ENCODE measurements around the gene CWF19L2. TPM values are rescaled to one million over a fixed set of nuclear protein-coding genes. Genes with fewer than 3 reads are reported as not detected.

CWF19L2 gene
- total RNA-seq, 1 experiment from 2014 or later = 18.4 TPM

- Histone ChIP-seq H2BK20ac (ENCODE audit: low read depth, low read length, poor library complexity, severe bottlenecking) (no peak overlapping the region), H4K91ac (ENCODE audit: insufficient read length, low read depth, low read length) (no peak overlapping the region), H4K20me1 (ENCODE audit: control insufficient read depth, insufficient read depth, insufficient read length) (no peaks in the 10 kb centered on the region), H3K56ac (ENCODE audit: insufficient read length, low read depth, low read length) (no peak overlapping the region), H3K14ac (ENCODE audit: insufficient read depth, low read length) (no peak overlapping the region), H3K79me1 (ENCODE audit: insufficient read depth, low read depth, low read length, poor library complexity, severe bottlenecking) (no peaks in the 10 kb centered on the region), H2AFZ (ENCODE audit: low read length) (no peak overlapping the region), H2BK15ac (ENCODE audit: low read depth, low read length) (no peak overlapping the region), H4K8ac (replicated peaks; ENCODE audit: insufficient read length, low read depth, low read length) (no peak overlapping the region), H3K9ac (ENCODE audit: extremely low read depth, insufficient read length, low read length) (no peak overlapping the region), H3K27ac (ENCODE audit: insufficient read length, low read depth, low read length) (no peak overlapping the region), H3K23me2 (ENCODE audit: insufficient read length, low read depth, low read length, poor library complexity, severe bottlenecking) (no peaks in the 10 kb centered on the region), H3K4me2 (ENCODE audit: insufficient read depth, insufficient read length, low read length) (no peak overlapping the region), H3K9me3 (ENCODE audit: control insufficient read depth, low read depth, low read length) (no peaks in the 10 kb centered on the region), H3K4me1 (ENCODE audit: insufficient read depth, low read length) (no peaks in the 10 kb centered on the region), H4K5ac (ENCODE audit: insufficient read length, low read depth, low read length) (no peak overlapping the region), H3K27me3 (ENCODE audit: insufficient read depth, low read length) (no peaks in the 10 kb centered on the region), H2AK5ac (ENCODE audit: insufficient read length, low read length) (no peak overlapping the region), H3K79me2 (ENCODE audit: insufficient read depth, low read length) (no peaks in the 10 kb centered on the region), H3K4ac (ENCODE audit: low read depth, low read length) (no peak overlapping the region), H3K23ac (ENCODE audit: insufficient read length, low read depth, low read length) (no peak overlapping the region), H2BK5ac (ENCODE audit: insufficient read length, low read length) (no peak overlapping the region), H3K18ac (ENCODE audit: insufficient read length, low read depth, low read length) (no peak overlapping the region), H3T11ph (ENCODE audit: low read length) (no peak overlapping the region), H2BK120ac (ENCODE audit: low read depth, low read length, poor library complexity, severe bottlenecking) (no peak overlapping the region), H2BK12ac (ENCODE audit: insufficient read length, low read depth, low read length) (no peak overlapping the region)
- no peak overlapping the region for H3K4me3 Mint-ChIP-seq
- TF ChIP-seq CTCF (conservative IDR thresholded peaks at IDR 0.05) = no peak
- H3K27me3 Mint-ChIP-seq (ENCODE audit: low read depth) = no peaks in the 10 kb centered on the region
- DNase-seq = no peak
- no peak overlapping the region for H3K27ac Mint-ChIP-seq
- H3K36me3 Mint-ChIP-seq (ENCODE audit: insufficient read depth in 1 of 3, low read depth in 3 of 3) = peaks cover 2 to 15% (median 11%) of the 10 kb centered on the region in 3 experiments; a peak in 5 of 7 replicates
- no peaks in the 10 kb centered on the region for H3K9me3 Mint-ChIP-seq
- H3K4me1 Mint-ChIP-seq = no peaks in the 10 kb centered on the region
- WGBS (ENCODE audit: extremely low coverage, insufficient read length, low lambda C conversion rate) = no CpG with 5 or more reads among the region's 3 CpGs
Observed at GRCh38 chr11:107430525-107430924, 27.1 kb downstream of the CWF19L2 start.

All from H9 (cell line).